ENCODE measurements around the gene TAPT1.

DNA sequence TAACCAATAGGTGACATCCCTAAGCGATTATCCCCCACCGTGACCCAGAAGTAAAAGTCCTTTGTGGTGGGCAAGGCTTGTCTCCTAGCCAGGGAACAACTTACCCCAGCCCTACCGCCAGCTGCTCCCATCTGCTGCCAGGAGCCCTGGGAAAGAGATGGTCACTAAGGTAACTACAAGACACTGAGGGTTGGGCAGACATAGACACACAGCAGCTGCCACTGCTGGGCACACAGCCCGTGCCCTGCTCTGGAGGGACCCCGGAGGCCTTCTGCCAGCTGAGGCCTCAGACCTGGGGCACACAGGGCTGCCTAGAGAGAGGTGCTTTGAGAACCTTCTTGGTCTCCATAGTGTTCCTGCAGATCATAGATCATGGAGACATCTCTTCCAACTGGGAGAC, 89.4 kb downstream of the TAPT1 start:
- TF ChIP-seq, protein P1, sequence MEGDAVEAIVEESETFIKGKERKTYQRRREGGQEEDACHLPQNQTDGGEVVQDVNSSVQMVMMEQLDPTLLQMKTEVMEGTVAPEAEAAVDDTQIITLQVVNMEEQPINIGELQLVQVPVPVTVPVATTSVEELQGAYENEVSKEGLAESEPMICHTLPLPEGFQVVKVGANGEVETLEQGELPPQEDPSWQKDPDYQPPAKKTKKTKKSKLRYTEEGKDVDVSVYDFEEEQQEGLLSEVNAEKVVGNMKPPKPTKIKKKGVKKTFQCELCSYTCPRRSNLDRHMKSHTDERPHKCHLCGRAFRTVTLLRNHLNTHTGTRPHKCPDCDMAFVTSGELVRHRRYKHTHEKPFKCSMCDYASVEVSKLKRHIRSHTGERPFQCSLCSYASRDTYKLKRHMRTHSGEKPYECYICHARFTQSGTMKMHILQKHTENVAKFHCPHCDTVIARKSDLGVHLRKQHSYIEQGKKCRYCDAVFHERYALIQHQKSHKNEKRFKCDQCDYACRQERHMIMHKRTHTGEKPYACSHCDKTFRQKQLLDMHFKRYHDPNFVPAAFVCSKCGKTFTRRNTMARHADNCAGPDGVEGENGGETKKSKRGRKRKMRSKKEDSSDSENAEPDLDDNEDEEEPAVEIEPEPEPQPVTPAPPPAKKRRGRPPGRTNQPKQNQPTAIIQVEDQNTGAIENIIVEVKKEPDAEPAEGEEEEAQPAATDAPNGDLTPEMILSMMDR (conservative IDR thresholded peaks at IDR 0.05; ENCODE audit: low read depth, low read length) = no peak
- TF ChIP-seq EZH2 (IDR thresholded peaks at IDR 0.05; ENCODE audit: borderline replicate concordance, low read depth, low read length, poor library complexity, severe bottlenecking) = no peak

Data from A673 (cell line).